ENCODE data around the gene MAPT. TPM values are rescaled to one million over a fixed set of nuclear protein-coding genes. Genes with fewer than 3 reads are reported as not detected.

Gene MAPT
- 1.1 and 1.3 TPM in 2 replicates for total RNA-seq

DNA sequence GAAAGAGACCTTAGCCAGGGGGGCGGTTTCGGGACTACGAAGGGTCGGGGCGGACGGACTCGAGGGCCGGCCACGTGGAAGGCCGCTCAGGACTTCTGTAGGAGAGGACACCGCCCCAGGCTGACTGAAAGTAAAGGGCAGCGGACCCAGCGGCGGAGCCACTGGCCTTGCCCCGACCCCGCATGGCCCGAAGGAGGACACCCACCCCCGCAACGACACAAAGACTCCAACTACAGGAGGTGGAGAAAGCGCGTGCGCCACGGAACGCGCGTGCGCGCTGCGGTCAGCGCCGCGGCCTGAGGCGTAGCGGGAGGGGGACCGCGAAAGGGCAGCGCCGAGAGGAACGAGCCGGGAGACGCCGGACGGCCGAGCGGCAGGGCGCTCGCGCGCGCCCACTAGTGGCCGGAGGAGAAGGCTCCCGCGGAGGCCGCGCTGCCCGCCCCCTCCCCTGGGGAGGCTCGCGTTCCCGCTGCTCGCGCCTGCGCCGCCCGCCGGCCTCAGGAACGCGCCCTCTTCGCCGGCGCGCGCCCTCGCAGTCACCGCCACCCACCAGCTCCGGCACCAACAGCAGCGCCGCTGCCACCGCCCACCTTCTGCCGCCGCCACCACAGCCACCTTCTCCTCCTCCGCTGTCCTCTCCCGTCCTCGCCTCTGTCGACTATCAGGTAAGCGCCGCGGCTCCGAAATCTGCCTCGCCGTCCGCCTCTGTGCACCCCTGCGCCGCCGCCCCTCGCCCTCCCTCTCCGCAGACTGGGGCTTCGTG lies at the start of gene MAPT:
Gene MAPT, plus strand, starts transcription at position 533 of the 763 bp plus-strand sequence. CDS start 67,784 bp downstream, outside the sequence.
- peak; percentile 77 for DNase-seq (ENCODE audit: low spot score)
- peaks cover 4% of the 10 kb centered on the region for H3K4me1 Mint-ChIP-seq (ENCODE audit: low read depth)
- peaks cover 59% of the 10 kb centered on the region for H3K27me3 Mint-ChIP-seq (ENCODE audit: low read depth)
- H3K4me3 Mint-ChIP-seq (ENCODE audit: low read depth) = peak within 1 kb of the TSS; percentile 76
- H3K36me3 Mint-ChIP-seq (ENCODE audit: low read depth) = no peaks in the 10 kb centered on the region
- H3K9me3 Mint-ChIP-seq = no peaks in the 10 kb centered on the region
- intact Hi-C loops (cut with micrococcal nuclease) = no loop called here
- no peak within 1 kb of the TSS for H3K27ac Mint-ChIP-seq

GRCh38 chr17:45844695-45845375 lies 49.5 kb upstream of the MAPT start, which contains the start of gene SPPL2C:
TSS of gene SPPL2C (plus strand) at chr17:45844881. CDS start at chr17:45844907, 26 bp downstream.
- Mint-ChIP-seq H3K27me3 (ENCODE audit: low read depth) (peaks cover 3% of the 10 kb centered on the region), H3K9me3 (no peaks in the 10 kb centered on the region), H3K4me3 (ENCODE audit: low read depth) (no peak within 1 kb of the TSS), H3K36me3 (ENCODE audit: low read depth) (no peaks in the 10 kb centered on the region), H3K27ac (no peak within 1 kb of the TSS), H3K4me1 (ENCODE audit: low read depth) (no peaks in the 10 kb centered on the region)
- intact Hi-C loops (cut with micrococcal nuclease) = no loop called here
- DNase-seq (ENCODE audit: low spot score) = no peak

DNA sequence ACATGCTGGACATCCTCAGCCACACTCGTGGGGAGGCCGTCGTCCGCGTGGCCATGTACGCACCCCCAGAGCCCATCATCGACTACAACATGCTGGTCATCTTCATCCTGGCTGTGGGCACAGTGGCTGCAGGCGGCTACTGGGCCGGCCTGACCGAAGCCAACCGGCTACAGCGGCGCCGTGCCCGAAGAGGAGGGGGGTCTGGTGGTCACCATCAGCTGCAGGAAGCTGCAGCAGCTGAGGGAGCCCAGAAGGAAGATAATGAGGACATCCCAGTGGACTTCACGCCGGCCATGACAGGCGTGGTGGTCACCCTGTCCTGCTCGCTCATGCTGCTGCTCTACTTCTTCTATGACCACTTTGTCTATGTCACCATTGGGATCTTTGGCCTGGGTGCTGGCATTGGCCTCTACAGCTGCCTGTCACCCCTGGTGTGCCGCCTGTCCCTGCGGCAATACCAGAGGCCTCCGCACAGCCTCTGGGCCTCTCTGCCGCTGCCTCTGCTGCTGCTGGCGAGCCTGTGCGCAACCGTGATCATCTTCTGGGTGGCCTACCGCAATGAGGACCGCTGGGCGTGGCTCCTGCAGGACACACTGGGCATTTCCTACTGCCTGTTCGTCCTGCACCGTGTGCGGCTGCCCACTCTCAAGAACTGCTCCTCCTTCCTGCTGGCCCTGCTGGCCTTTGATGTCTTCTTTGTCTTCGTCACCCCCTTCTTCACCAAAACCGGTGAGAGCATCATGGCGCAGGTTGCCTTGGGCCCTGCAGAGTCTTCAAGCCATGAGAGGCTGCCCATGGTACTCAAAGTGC lies 48.8 kb upstream of the MAPT start:
- intact Hi-C loops (cut with micrococcal nuclease) = no loop called here
- Mint-ChIP-seq H3K9me3 (no peaks in the 10 kb centered on the region), H3K27me3 (ENCODE audit: low read depth) (peaks cover 3% of the 10 kb centered on the region), H3K4me3 (ENCODE audit: low read depth) (no peak overlapping the region), H3K4me1 (ENCODE audit: low read depth) (no peaks in the 10 kb centered on the region), H3K36me3 (ENCODE audit: low read depth) (no peaks in the 10 kb centered on the region), H3K27ac (no peak overlapping the region)
- no peak for DNase-seq (ENCODE audit: low spot score)

- Mint-ChIP-seq H3K9me3 (no peaks in the 10 kb centered on the region), H3K27me3 (ENCODE audit: low read depth) (peaks cover 8% of the 10 kb centered on the region), H3K4me1 (ENCODE audit: low read depth) (no peaks in the 10 kb centered on the region), H3K4me3 (ENCODE audit: low read depth) (no peak overlapping the region), H3K27ac (no peak overlapping the region), H3K36me3 (ENCODE audit: low read depth) (no peaks in the 10 kb centered on the region)
- no peak for DNase-seq (ENCODE audit: low spot score)
- intact Hi-C loops (cut with micrococcal nuclease) = no loop called here
Measured at GRCh38 chr17:45846223-45846622, 48.1 kb upstream of the MAPT start.

- intact Hi-C loops (cut with micrococcal nuclease) = no loop called here
- Mint-ChIP-seq H3K4me1 (ENCODE audit: low read depth) (no peaks in the 10 kb centered on the region), H3K27me3 (ENCODE audit: low read depth) (peaks cover 9% of the 10 kb centered on the region), H3K36me3 (ENCODE audit: low read depth) (no peaks in the 10 kb centered on the region), H3K4me3 (ENCODE audit: low read depth) (no peak overlapping the region), H3K27ac (no peak overlapping the region), H3K9me3 (no peaks in the 10 kb centered on the region)
- no peak for DNase-seq (ENCODE audit: low spot score)
Measured at GRCh38 chr17:45846646-45847045, 47.7 kb upstream of the MAPT start.

- Mint-ChIP-seq H3K27ac (no peak overlapping the region), H3K36me3 (ENCODE audit: low read depth) (no peaks in the 10 kb centered on the region), H3K9me3 (no peaks in the 10 kb centered on the region), H3K4me1 (ENCODE audit: low read depth) (no peaks in the 10 kb centered on the region), H3K27me3 (ENCODE audit: low read depth) (peaks cover 7% of the 10 kb centered on the region), H3K4me3 (ENCODE audit: low read depth) (no peak overlapping the region)
- intact Hi-C loops (cut with micrococcal nuclease) = no loop called here
- no peak for DNase-seq (ENCODE audit: low spot score)
Measured at GRCh38 chr17:45847101-45847500, 47.3 kb upstream of the MAPT start.

- H3K9me3 Mint-ChIP-seq = no peaks in the 10 kb centered on the region
- no peaks in the 10 kb centered on the region for H3K36me3 Mint-ChIP-seq (ENCODE audit: low read depth)
- peaks cover 8% of the 10 kb centered on the region for H3K27me3 Mint-ChIP-seq (ENCODE audit: low read depth)
- no peak overlapping the region for H3K4me3 Mint-ChIP-seq (ENCODE audit: low read depth)
- H3K4me1 Mint-ChIP-seq (ENCODE audit: low read depth) = peaks cover 2% of the 10 kb centered on the region
- no peak overlapping the region for H3K27ac Mint-ChIP-seq
- intact Hi-C loops (cut with micrococcal nuclease) = no loop called here
- no peak for DNase-seq (ENCODE audit: low spot score)
Measured at GRCh38 chr17:45847747-45848146, 46.6 kb upstream of the MAPT start.

DNA sequence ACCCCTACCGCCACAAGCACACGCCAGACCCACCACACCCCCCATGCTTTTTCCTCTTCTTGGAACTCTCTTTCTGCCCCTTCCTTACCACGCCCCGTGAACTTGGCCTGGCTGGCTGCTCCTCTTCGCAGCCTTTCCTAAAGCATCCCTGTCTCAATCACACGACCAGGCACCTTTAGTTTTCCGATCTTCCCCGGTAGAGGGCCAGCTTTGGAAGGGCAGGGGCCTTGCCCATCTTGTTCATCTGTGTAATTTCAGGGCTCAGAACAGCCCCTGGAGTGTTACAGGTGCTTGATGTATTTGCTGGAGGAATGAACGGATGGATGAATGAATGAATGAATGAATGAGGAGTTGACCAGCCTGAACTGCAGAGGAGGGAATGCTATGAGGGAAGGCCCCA lies 45.9 kb upstream of the MAPT start:
- Mint-ChIP-seq H3K4me1 (ENCODE audit: low read depth) (peaks cover 2% of the 10 kb centered on the region), H3K4me3 (ENCODE audit: low read depth) (no peak overlapping the region), H3K9me3 (no peaks in the 10 kb centered on the region), H3K36me3 (ENCODE audit: low read depth) (no peaks in the 10 kb centered on the region), H3K27me3 (ENCODE audit: low read depth) (peaks cover 8% of the 10 kb centered on the region), H3K27ac (no peak overlapping the region)
- no peak for DNase-seq (ENCODE audit: low spot score)
- intact Hi-C loops (cut with micrococcal nuclease) = no loop called here

DNA sequence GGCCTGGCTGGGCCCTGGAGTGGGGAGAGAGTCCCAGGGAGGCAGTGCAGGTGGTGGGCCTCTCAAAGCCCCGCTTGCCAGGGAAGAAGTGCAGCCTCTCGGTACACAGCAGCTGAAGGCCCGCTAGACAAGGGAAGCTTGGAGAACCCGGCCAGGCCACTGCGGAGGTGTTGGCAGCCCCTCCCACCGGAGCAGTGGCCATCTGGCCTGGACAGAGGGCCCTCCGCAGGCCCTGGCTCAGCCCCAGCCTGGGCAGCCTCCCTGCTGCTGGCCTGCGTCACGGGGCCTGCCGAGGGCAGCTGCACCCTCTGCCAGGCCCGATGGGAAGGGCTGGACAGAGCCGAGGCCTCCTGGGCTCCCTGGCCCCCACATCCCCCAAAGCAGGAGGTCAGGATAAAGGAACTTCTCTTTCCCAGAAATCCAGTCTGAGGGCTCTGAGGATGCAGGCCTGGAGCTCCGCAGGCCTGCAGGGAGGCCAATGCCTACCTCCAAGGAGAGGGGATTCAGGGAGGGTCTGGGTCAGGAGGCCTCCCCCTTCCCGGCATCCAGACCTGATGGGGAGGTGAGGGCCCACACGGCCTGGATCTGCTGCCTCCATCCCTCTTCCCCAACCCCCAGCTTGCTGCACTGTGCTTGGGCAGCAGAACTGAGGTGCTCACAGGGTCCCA lies 45.4 kb upstream of the MAPT start:
- peaks cover 8% of the 10 kb centered on the region for H3K27me3 Mint-ChIP-seq (ENCODE audit: low read depth)
- intact Hi-C loops (cut with micrococcal nuclease) = no loop called here
- no peaks in the 10 kb centered on the region for H3K36me3 Mint-ChIP-seq (ENCODE audit: low read depth)
- peaks cover 2% of the 10 kb centered on the region for H3K4me1 Mint-ChIP-seq (ENCODE audit: low read depth)
- no peaks in the 10 kb centered on the region for H3K9me3 Mint-ChIP-seq
- H3K27ac Mint-ChIP-seq = no peak overlapping the region
- DNase-seq (ENCODE audit: low spot score) = no peak
- no peak overlapping the region for H3K4me3 Mint-ChIP-seq (ENCODE audit: low read depth)

DNA sequence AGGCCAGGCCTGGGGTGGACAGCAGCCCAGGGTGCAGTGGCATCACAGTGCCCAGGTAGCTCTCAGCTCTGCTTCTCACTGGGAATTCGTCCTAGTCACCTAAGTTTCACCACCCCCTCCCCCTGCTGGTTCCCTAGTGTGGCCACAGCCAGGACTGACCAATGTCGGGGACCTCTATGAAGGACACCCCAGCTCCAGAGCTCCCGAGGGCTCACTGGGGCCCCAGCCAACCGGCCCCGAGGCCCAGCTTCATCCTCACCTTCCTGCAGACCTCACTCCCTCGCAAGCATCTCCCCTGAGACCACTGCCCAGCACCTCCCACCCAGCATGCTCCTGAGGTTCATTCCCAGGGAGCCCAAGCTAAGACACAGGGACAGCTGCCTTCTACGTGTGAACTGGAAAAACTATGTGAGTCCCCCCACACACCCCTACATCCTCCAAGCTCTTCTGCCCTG lies 44.8 kb upstream of the MAPT start:
- no peak for DNase-seq (ENCODE audit: low spot score)
- Mint-ChIP-seq H3K27me3 (ENCODE audit: low read depth) (peaks cover 12% of the 10 kb centered on the region), H3K4me1 (ENCODE audit: low read depth) (peaks cover 2% of the 10 kb centered on the region), H3K9me3 (no peaks in the 10 kb centered on the region), H3K4me3 (ENCODE audit: low read depth) (no peak overlapping the region), H3K36me3 (ENCODE audit: low read depth) (no peaks in the 10 kb centered on the region), H3K27ac (no peak overlapping the region)
- intact Hi-C loops (cut with micrococcal nuclease) = no loop called here

DNA sequence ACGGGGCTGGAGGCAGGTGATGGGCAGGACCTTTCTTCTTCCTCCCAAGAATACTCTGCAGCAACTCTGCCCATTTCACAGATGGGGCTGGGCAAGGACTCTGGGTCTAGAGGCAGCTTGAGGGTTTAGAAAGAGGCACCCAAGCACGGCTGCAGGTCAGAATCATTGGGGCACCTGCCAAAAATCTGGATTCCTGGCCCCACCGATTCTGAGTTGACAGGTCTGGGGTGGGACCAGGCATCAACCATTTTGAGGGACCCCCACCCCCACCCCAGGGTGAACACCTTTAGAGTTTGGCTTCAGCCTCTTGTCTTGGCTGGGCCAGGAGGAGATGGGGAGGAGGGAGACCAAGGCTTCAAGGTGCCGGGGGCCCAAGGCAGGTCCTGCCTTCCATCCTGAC lies 44.3 kb upstream of the MAPT start:
- Mint-ChIP-seq H3K36me3 (ENCODE audit: low read depth) (no peaks in the 10 kb centered on the region), H3K9me3 (no peaks in the 10 kb centered on the region), H3K4me3 (ENCODE audit: low read depth) (no peak overlapping the region), H3K27ac (no peak overlapping the region), H3K4me1 (ENCODE audit: low read depth) (peaks cover 2% of the 10 kb centered on the region), H3K27me3 (ENCODE audit: low read depth) (peaks cover 12% of the 10 kb centered on the region)
- DNase-seq (ENCODE audit: low spot score) = no peak
- intact Hi-C loops (cut with micrococcal nuclease) = loop anchor here (5.0 kb wide), 1 partner anchor 97 kb away; no protein-coding TSS in a partner anchor

DNA sequence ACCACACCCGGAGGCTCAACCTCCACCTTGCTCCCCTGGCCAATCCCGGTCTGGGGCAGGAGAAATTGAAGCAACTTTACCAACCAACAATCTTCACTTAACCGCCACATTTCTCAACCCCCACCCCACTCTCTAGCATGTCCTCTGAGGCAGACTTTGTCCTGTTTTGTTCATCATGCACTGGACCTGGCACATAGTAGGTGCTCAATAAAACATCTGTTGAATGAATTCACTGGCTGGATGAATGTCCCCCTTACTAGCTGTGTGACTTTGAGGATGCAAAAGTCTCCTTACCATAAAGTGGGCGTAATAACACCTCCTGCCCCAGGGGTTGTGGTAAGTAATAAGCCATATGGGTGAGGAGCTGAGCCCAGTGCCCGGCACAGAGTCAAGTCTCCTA lies 43.9 kb upstream of the MAPT start:
- no peak for DNase-seq (ENCODE audit: low spot score)
- Mint-ChIP-seq H3K9me3 (no peaks in the 10 kb centered on the region), H3K27ac (no peak overlapping the region), H3K4me1 (ENCODE audit: low read depth) (peaks cover 2% of the 10 kb centered on the region), H3K4me3 (ENCODE audit: low read depth) (no peak overlapping the region), H3K27me3 (ENCODE audit: low read depth) (peaks cover 12% of the 10 kb centered on the region), H3K36me3 (ENCODE audit: low read depth) (no peaks in the 10 kb centered on the region)
- intact Hi-C loops (cut with micrococcal nuclease) = loop anchor here (5.0 kb wide), 1 partner anchor 97 kb away; no protein-coding TSS in a partner anchor
